ENCODE results near the gene PARN. TPM values are rescaled to one million over a fixed set of nuclear protein-coding genes. Genes with fewer than 3 reads are reported as not detected.

Gene PARN
- total RNA-seq, 1 experiment from 2014 or later, result 56.2 TPM

DNA sequence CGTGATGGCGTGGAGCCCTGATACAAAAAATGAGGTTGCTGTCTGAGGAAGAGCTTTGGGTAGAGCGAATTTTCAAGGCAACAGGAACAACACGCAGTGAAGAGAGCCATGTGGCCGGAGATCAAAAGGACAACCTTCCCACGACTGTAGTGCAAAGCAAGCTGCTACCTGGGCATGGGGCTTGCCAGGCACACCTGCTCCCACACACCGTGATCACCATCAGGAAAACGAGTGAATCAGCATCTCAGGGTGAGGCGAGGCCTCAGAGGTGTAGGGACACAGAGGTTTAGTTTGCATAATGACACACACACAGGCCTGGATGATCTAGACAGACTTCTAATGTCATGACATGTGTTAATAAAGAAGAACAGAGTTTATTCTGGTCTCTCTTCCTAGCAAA lies 65.7 kb downstream of the PARN start:
- no peaks in the 10 kb centered on the region for H3K27me3 Mint-ChIP-seq (ENCODE audit: low read depth)
- Histone ChIP-seq H3K14ac (ENCODE audit: insufficient read depth, low read length) (no peak overlapping the region), H3K27me3 (ENCODE audit: insufficient read depth, low read length) (no peaks in the 10 kb centered on the region), H3K4ac (ENCODE audit: low read depth, low read length) (no peak overlapping the region), H3T11ph (ENCODE audit: low read length) (no peak overlapping the region), H2BK120ac (ENCODE audit: low read depth, low read length, poor library complexity, severe bottlenecking) (no peak overlapping the region), H2AFZ (ENCODE audit: low read length) (no peak overlapping the region), H3K4me1 (ENCODE audit: insufficient read depth, low read length) (no peaks in the 10 kb centered on the region), H3K9me3 (ENCODE audit: control insufficient read depth, low read depth, low read length) (no peaks in the 10 kb centered on the region), H3K27ac (ENCODE audit: insufficient read length, low read depth, low read length) (no peak overlapping the region), H4K5ac (ENCODE audit: insufficient read length, low read depth, low read length) (no peak overlapping the region), H2BK12ac (ENCODE audit: insufficient read length, low read depth, low read length) (no peak overlapping the region), H3K4me2 (ENCODE audit: insufficient read depth, insufficient read length, low read length) (no peak overlapping the region), H2BK15ac (ENCODE audit: low read depth, low read length) (no peak overlapping the region), H3K79me1 (ENCODE audit: insufficient read depth, low read depth, low read length, poor library complexity, severe bottlenecking) (no peaks in the 10 kb centered on the region), H3K79me2 (ENCODE audit: insufficient read depth, low read length) (no peaks in the 10 kb centered on the region), H4K91ac (ENCODE audit: insufficient read length, low read depth, low read length) (no peak overlapping the region), H3K23me2 (ENCODE audit: insufficient read length, low read depth, low read length, poor library complexity, severe bottlenecking) (no peaks in the 10 kb centered on the region), H3K9ac (ENCODE audit: extremely low read depth, insufficient read length, low read length) (no peak overlapping the region), H3K18ac (ENCODE audit: insufficient read length, low read depth, low read length) (no peak overlapping the region), H2BK5ac (ENCODE audit: insufficient read length, low read length) (no peak overlapping the region), H2AK5ac (ENCODE audit: insufficient read length, low read length) (no peak overlapping the region), H2BK20ac (ENCODE audit: low read depth, low read length, poor library complexity, severe bottlenecking) (no peak overlapping the region), H3K23ac (ENCODE audit: insufficient read length, low read depth, low read length) (no peak overlapping the region), H4K8ac (replicated peaks; ENCODE audit: insufficient read length, low read depth, low read length) (no peak overlapping the region), H4K20me1 (ENCODE audit: control insufficient read depth, insufficient read depth, insufficient read length) (no peaks in the 10 kb centered on the region), H3K56ac (ENCODE audit: insufficient read length, low read depth, low read length) (no peak overlapping the region)
- peaks cover 14 to 15% of the 10 kb centered on the region in 2 experiments for H3K4me1 Mint-ChIP-seq
- WGBS (ENCODE audit: extremely low coverage, insufficient read length, low lambda C conversion rate), result no CpG with 5 or more reads among the region's 9 CpGs
- TF ChIP-seq, protein P1, sequence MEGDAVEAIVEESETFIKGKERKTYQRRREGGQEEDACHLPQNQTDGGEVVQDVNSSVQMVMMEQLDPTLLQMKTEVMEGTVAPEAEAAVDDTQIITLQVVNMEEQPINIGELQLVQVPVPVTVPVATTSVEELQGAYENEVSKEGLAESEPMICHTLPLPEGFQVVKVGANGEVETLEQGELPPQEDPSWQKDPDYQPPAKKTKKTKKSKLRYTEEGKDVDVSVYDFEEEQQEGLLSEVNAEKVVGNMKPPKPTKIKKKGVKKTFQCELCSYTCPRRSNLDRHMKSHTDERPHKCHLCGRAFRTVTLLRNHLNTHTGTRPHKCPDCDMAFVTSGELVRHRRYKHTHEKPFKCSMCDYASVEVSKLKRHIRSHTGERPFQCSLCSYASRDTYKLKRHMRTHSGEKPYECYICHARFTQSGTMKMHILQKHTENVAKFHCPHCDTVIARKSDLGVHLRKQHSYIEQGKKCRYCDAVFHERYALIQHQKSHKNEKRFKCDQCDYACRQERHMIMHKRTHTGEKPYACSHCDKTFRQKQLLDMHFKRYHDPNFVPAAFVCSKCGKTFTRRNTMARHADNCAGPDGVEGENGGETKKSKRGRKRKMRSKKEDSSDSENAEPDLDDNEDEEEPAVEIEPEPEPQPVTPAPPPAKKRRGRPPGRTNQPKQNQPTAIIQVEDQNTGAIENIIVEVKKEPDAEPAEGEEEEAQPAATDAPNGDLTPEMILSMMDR (conservative IDR thresholded peaks at IDR 0.05), result no peak
- H3K9me3 Mint-ChIP-seq, result no peaks in the 10 kb centered on the region
- DNase-seq, result no peak
- H3K27ac Mint-ChIP-seq, result peak overlapping the region in 2 of 3 experiments; percentile 4 to 95; a peak in 3 of 7 replicates
- no peak overlapping the region for H3K4me3 Mint-ChIP-seq
- peaks cover 0 to 8% (median 0%) of the 10 kb centered on the region in 3 experiments; a peak in 3 of 7 replicates for H3K36me3 Mint-ChIP-seq (ENCODE audit: insufficient read depth in 1 of 3, low read depth in 3 of 3)
